OCI-LY3 (cell line): Measurements from ENCODE around the gene CASP3.

Experiments used
- EZH2phosphoT487 ChIP-seq: fragments of 200-600 bp; shearing (Covaris generic); IDR thresholded peaks from 2 replicates; pipeline ENCODE4 v1.6.1; 2018; ENCODE audit warnings: antibody characterized with exemption, mixed run types, low read depth
- TF ChIP-seq, protein P1 (sequence below): fragments of 200-600, 300-600 bp; sonication (generic); IDR thresholded peaks from 2 replicates; pipeline ENCODE4 v1.5.1; 2014; ENCODE audit warnings: antibody characterized with exemption, low read length, low read depth

DNA sequence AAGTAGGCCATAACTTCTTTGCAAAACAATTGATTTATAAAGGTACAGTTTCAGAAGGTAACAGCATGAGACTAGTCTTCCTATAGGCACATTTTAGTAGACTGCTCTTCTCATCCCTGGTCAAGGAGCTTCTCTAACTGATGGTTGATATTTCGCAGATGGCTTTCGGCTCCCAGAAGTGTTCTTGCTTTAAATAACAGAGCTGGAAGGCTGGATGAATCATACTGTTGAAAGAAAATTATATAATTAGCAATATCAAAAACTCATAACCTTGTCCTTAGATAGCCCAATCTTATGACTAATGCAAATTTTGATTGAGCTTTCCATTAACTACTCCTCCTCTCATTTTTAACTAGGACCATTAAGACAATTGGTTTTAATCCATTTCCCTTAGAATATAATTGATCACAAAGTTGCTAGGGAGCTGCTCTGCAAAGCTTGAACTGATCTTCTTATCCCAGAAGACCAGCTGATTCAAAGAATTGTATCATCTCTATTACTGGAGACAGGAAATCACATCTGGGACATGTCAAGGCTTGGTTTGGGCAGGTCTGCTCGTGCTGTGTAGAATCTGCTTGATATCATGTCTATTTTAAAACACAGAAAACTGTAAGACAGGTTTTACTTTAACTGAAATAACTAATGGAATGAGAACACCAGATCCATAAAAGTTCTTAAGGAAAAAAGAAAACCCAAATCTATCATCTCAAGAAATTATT is 46.1 kb upstream of the CASP3 start:
- TF ChIP-seq EZH2phosphoT487 = no peak
- TF ChIP-seq, protein P1, sequence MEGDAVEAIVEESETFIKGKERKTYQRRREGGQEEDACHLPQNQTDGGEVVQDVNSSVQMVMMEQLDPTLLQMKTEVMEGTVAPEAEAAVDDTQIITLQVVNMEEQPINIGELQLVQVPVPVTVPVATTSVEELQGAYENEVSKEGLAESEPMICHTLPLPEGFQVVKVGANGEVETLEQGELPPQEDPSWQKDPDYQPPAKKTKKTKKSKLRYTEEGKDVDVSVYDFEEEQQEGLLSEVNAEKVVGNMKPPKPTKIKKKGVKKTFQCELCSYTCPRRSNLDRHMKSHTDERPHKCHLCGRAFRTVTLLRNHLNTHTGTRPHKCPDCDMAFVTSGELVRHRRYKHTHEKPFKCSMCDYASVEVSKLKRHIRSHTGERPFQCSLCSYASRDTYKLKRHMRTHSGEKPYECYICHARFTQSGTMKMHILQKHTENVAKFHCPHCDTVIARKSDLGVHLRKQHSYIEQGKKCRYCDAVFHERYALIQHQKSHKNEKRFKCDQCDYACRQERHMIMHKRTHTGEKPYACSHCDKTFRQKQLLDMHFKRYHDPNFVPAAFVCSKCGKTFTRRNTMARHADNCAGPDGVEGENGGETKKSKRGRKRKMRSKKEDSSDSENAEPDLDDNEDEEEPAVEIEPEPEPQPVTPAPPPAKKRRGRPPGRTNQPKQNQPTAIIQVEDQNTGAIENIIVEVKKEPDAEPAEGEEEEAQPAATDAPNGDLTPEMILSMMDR = no peak
